Renal cortical epithelial cell (primary cell): ENCODE measurements around the gene ITIH2. TPM values are rescaled to one million over a fixed set of nuclear protein-coding genes. Genes with fewer than 3 reads are reported as not detected.

ENCODE experiments used
- DNase-seq: peaks from one replicate; pipeline ENCODE4 v3.0.0-alpha.2; 2011; ENCODE audit warnings: low read depth
- total RNA-seq: library from RNA; depleted of rRNA; stranded (reverse); fragments of >200 nt; gene quantifications from 2 replicates; pipeline ENCODE4 v1.2.3, GENCODE V29; 2014

The ITIH2 gene
- total RNA-seq, 1 donor from 2014 or later: 0.10 TPM

DNA sequence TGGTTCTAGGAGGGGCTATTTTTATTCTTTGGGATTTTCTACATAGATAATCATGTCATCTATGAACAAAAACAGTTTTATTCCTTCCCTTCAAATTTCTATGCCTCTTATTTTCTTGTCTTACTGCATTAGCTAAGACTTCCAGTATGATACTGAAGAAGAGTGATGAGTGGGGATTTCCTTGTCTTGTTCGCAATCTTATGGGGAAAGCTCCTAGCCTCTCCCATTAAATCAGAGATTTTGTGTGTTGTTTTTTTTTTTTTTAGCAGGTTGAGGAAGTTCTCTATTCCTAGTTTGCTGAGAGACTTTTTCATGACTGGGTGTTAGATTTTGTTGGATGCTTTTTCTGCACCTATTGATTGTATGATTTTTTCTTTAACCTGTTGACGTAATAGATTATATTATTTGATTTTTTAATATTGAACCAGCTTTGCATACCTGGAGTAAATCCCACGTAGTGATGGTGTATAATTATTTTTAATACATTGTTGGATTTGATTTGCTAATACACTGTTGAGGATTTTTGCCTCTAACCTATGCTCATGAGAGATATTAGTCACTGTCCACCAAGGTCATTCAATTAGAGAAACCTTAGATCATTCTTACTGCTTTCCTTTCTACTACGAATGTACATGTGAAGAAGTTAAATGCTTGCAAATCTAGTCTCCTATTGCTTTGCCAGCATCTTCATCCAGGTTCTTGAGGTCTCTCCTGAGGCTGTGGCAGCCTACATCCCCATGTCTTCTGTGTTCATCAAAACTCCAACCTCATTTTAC lies 91.3 kb downstream of the ITIH2 start:
- DNase-seq: no peak

DNA sequence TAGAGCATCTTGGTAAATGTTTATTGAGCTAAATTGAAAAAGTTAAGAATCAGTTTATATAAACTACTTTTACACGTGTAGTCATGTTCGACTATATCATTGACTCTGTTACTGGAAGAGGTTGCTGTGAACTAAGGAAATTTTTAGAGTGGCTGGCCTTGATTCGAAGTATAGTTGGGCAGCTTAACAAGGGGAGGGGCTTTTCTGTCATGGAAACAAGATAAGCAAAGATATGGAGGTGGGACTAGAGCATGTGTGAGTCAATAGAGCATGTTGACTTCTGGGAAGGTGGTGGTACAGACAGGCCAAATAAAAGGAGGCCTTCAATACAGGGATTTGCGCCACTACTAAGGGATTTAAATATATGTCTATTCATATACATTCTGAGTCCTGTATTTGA lies 92.5 kb downstream of the ITIH2 start:
- no peak for DNase-seq

DNA sequence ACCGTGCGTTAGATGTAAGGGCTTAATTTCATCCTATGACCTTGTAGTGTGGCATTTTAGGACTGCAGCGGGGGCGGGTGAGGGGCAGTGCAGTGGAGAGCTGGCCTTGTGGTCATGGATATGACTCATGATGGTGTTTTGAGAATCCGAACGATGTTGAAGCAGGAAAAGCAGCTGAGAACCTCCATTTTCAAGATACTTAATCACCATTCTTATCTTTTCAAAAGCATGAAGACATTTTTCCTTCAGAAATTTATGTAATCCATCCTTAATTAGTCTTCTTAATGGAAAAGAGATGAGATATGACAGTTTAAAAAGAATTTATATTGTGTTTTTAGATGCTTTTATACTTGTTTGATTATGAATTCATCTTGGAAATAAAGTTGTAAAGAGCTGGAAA lies 94.5 kb downstream of the ITIH2 start:
- DNase-seq: peak; percentile 92

Other genes starting within 250 kb of the ITIH2 start
- 0.52 and 11.1 TPM in 2 replicates for gene ITIH5, start 36.4 kb upstream of the ITIH2 start, total RNA-seq
- 7.1 and 7.6 TPM in 2 replicates for gene KIN, start 84.7 kb downstream of the ITIH2 start, total RNA-seq
- 410 and 438 TPM in 2 replicates for gene ATP5F1C, start 84.9 kb downstream of the ITIH2 start, total RNA-seq
- gene TAF3, start 115.2 kb downstream of the ITIH2 start, total RNA-seq: 0.52 and 2.5 TPM in 2 replicates